Measurements from ENCODE around the gene SLC15A2. TPM values are rescaled to one million over a fixed set of nuclear protein-coding genes. Genes with fewer than 3 reads are reported as not detected.

Gene SLC15A2, protein sequence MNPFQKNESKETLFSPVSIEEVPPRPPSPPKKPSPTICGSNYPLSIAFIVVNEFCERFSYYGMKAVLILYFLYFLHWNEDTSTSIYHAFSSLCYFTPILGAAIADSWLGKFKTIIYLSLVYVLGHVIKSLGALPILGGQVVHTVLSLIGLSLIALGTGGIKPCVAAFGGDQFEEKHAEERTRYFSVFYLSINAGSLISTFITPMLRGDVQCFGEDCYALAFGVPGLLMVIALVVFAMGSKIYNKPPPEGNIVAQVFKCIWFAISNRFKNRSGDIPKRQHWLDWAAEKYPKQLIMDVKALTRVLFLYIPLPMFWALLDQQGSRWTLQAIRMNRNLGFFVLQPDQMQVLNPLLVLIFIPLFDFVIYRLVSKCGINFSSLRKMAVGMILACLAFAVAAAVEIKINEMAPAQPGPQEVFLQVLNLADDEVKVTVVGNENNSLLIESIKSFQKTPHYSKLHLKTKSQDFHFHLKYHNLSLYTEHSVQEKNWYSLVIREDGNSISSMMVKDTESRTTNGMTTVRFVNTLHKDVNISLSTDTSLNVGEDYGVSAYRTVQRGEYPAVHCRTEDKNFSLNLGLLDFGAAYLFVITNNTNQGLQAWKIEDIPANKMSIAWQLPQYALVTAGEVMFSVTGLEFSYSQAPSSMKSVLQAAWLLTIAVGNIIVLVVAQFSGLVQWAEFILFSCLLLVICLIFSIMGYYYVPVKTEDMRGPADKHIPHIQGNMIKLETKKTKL
- total RNA-seq, result 0.10 TPM in 1 of 2 replicates, not detected in the other

DNA sequence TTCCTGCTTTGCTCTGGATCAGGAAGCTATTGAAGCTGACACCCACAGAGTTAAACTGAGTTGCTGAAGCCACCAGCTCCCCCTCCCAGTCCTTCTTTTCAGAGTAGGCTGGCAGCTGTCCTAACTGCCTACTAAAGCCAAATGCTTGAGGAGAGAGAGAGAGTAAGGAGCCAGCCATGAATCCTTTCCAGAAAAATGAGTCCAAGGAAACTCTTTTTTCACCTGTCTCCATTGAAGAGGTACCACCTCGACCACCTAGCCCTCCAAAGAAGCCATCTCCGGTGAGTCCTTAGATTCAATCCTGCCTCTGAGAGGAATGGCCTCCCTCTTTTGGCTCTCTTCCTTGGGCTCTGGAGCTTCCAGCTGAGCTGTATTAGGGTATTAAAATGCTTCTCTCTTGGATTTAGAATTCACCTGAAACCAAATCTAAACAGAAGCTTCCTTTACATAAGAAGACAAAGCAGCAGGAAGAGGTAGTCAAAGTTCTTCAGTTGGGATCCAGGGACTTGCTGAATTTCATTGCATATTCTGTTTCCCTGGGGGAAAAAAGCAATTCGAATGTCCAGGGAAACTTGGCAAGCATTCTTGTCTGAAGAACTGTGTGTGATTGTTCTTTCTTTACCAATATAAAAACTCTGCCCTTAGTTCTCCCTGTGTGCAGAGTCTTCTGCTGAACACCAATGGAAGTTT is at the start of gene SLC15A2:
TSS of gene SLC15A2 (plus strand) at position 101 of the 690 bp plus-strand sequence. CDS start at position 177, 76 bp downstream.

Other genes starting within 250 kb of the SLC15A2 start
- 82.7 and 84.5 TPM in 2 replicates for gene HCLS1, start 233.5 kb upstream of the SLC15A2 start, total RNA-seq
- gene GOLGB1, start 144.7 kb upstream of the SLC15A2 start, total RNA-seq, result 18.8 and 19.1 TPM in 2 replicates
- gene IQCB1, start 59.3 kb upstream of the SLC15A2 start, total RNA-seq, result 10.0 and 15.5 TPM in 2 replicates
- gene EAF2, start 59.2 kb upstream of the SLC15A2 start, total RNA-seq, result 0.60 and 1.3 TPM in 2 replicates
- not detected in 2 replicates for gene ILDR1, start 127.8 kb downstream of the SLC15A2 start, total RNA-seq
- not detected in 2 replicates for gene CD86, start 161.0 kb downstream of the SLC15A2 start, total RNA-seq